B cell (primary cell): ENCODE measurements around the gene MAML3.

ENCODE experiments used
- EZH2 ChIP-seq: IDR thresholded peaks from 2 replicates; pipeline ENCODE4 v1.6.1; 2012; ENCODE audit warnings: borderline replicate concordance, low read depth, mild to moderate bottlenecking, moderate library complexity, low read length; ENCODE audit not compliant: insufficient read depth, poor library complexity, severe bottlenecking
- TF ChIP-seq, protein P1 (sequence below): fragments of 200-600 bp; IDR thresholded peaks from one replicate; pipeline ENCODE4 v1.8.0; 2022; ENCODE audit warnings: antibody characterized with exemption, mild to moderate bottlenecking

DNA sequence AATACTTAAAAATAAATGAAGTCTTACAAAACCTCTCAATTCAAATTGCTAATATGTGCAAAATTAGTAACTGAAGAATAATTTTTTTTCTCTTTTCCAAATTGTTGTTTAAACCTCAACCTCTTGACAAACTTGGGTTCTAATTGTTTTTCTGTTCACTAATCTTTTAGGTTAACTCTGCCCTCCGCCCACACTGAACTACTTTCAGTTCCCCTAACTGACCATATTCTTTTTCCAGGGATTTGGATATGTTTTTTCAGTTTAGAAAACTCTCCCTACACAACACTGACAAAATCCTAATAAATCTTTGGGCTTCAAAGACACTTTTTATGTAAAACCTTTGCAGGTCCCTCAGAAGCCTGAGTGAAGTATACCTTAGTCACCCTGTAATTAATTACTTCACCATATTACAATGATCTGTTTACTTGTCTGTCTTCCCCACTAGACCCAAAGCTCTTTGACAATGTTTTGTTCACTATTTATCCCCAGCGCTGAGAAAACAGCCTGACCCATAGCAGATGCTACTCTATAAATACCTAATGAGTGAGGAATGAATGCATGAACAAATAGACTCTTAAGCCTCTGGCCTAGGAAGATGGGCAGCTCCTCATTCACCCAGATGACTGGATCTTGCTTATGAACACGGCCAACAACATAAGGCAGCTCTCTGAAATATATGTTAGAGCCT is 134.9 kb downstream of the MAML3 start:
- TF ChIP-seq, protein P1, sequence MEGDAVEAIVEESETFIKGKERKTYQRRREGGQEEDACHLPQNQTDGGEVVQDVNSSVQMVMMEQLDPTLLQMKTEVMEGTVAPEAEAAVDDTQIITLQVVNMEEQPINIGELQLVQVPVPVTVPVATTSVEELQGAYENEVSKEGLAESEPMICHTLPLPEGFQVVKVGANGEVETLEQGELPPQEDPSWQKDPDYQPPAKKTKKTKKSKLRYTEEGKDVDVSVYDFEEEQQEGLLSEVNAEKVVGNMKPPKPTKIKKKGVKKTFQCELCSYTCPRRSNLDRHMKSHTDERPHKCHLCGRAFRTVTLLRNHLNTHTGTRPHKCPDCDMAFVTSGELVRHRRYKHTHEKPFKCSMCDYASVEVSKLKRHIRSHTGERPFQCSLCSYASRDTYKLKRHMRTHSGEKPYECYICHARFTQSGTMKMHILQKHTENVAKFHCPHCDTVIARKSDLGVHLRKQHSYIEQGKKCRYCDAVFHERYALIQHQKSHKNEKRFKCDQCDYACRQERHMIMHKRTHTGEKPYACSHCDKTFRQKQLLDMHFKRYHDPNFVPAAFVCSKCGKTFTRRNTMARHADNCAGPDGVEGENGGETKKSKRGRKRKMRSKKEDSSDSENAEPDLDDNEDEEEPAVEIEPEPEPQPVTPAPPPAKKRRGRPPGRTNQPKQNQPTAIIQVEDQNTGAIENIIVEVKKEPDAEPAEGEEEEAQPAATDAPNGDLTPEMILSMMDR: no peak
- no peak for TF ChIP-seq EZH2
